Stimulated activated memory B cell treated with anti-CD40 and anti-IgM and Interleukin-4, amounts not matched to agents 10 μg/mL and 1 μg/mL and 100 μg/mL, for 72 hours (primary cell): ENCODE measurements around the gene HTATSF1.
A peak's percentile ranks its signal among the peaks of the same experiment; 100 is the strongest.

Experiments
- ATAC-seq: fragments of 150-1000 bp; cut with Tn5 transposase; 2 replicates; pipeline ENCODE4 v1.10.0; 2021
- H3K27ac Mint-ChIP-seq: one replicate; pipeline ENCODE4 v1.8.0; 2022; ENCODE audit warnings: mild to moderate bottlenecking, mixed read lengths
- H3K27me3 Mint-ChIP-seq: one replicate; pipeline ENCODE4 v1.8.0; 2022; ENCODE audit warnings: mixed read lengths
- H3K36me3 Mint-ChIP-seq: one replicate; pipeline ENCODE4 v1.8.0; 2022; ENCODE audit warnings: mixed read lengths
- H3K4me1 Mint-ChIP-seq: one replicate; pipeline ENCODE4 v1.8.0; 2022; ENCODE audit warnings: mixed read lengths
- H3K4me3 Mint-ChIP-seq: one replicate; pipeline ENCODE4 v1.8.0; 2022; ENCODE audit warnings: mild to moderate bottlenecking, moderate library complexity, mixed read lengths
- H3K9me3 Mint-ChIP-seq: one replicate; pipeline ENCODE4 v1.8.0; 2022; ENCODE audit warnings: mixed read lengths

Gene HTATSF1

DNA sequence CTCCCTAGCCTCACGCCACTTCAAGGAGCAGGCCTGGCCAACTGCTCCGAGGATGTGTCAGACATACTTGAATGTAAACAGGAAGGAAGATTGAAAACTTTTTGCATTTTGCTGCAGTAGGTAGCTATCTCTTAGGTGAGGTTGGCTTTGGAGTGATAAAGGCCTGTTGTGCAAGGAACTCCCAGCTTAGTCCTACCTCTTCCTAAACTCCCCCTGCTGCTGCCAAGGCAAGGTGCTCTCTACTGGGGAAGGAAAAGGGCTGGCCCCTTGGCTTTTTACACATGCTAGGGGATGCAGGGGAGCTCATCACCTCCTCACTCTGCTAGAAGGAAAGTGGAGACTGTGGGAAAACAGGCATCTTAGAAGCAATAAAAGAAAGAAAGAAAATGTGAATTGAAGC is 20.4 kb upstream of the HTATSF1 start:
- Mint-ChIP-seq H3K9me3 (peaks cover 2% of the 10 kb centered on the region), H3K27ac (no peak overlapping the region), H3K36me3 (no peaks in the 10 kb centered on the region), H3K4me3 (no peak overlapping the region), H3K27me3 (peaks cover 9% of the 10 kb centered on the region), H3K4me1 (no peaks in the 10 kb centered on the region)
- no peak for ATAC-seq

DNA sequence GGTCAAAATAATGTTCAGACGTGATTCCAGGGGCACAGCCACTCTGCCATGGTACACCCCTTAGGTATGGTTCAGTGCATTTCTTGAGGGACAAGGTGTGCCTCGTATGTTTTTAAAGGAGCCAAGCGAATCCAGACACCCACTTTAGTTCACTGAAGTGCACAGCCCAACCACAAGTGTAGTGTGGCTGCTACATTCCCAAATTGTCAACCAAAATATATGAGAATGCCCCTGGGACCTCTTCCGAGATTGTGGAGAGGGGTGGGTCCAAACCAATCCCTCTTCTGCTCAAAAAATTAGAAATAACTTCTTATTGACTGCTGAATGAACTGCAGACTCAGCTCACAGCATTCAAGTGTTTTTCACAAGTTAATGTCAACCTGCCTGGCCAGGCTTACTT is 17.0 kb upstream of the HTATSF1 start:
- Mint-ChIP-seq H3K4me3 (no peak overlapping the region), H3K27ac (no peak overlapping the region), H3K36me3 (no peaks in the 10 kb centered on the region), H3K4me1 (no peaks in the 10 kb centered on the region), H3K27me3 (peaks cover 9% of the 10 kb centered on the region), H3K9me3 (no peaks in the 10 kb centered on the region)
- no peak for ATAC-seq

DNA sequence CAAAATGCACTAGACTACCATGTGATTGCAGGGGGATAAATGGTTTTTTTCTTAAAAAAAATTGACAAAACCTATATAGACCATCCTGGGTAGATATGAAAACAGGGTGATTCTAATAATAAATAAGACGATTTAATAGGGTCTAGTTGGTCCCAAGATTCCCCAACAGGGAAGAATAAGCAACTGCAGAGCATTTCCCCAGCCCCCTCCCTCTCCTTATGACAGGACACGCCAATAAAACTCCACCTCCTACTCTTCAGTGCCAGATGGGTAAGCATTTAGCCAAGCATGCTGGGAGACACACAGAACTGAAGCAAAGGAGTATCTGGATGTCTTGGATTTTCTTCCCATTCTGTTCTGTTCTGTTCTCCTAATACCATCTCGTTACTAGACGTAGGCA is 9.7 kb upstream of the HTATSF1 start, which contains the start of gene BRS3:
BRS3 (plus strand) TSS at position 301 of the 400 bp plus-strand sequence. CDS start 168 bp downstream, outside the sequence.
- Mint-ChIP-seq H3K4me3 (no peak within 1 kb of the TSS), H3K27ac (no peak within 1 kb of the TSS), H3K36me3 (no peaks in the 10 kb centered on the region), H3K9me3 (no peaks in the 10 kb centered on the region), H3K27me3 (no peaks in the 10 kb centered on the region), H3K4me1 (no peaks in the 10 kb centered on the region)
- no peak for ATAC-seq

DNA sequence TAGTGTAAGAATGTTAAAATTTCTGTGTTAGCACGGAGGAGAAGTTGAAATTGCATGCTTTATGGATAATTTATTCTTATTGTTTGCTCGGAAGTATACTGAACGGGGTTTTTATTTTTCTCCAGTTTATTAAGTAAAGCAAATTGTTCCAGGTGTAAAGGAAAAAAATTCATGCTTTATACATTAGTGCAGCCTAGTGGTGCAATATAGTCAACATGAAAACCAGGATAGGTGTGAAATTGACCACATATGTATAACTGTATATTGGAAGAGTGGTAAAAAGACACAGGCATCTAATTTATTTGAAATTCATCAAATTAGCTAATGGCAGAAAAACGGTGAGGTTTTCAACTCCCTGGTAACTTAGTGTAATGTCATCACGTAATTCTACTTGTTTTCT is 8.7 kb upstream of the HTATSF1 start:
- no peaks in the 10 kb centered on the region for H3K27me3 Mint-ChIP-seq
- H3K36me3 Mint-ChIP-seq = no peaks in the 10 kb centered on the region
- no peak overlapping the region for H3K27ac Mint-ChIP-seq
- H3K4me3 Mint-ChIP-seq = no peak overlapping the region
- ATAC-seq = no peak
- H3K4me1 Mint-ChIP-seq = no peaks in the 10 kb centered on the region
- H3K9me3 Mint-ChIP-seq = no peaks in the 10 kb centered on the region

DNA sequence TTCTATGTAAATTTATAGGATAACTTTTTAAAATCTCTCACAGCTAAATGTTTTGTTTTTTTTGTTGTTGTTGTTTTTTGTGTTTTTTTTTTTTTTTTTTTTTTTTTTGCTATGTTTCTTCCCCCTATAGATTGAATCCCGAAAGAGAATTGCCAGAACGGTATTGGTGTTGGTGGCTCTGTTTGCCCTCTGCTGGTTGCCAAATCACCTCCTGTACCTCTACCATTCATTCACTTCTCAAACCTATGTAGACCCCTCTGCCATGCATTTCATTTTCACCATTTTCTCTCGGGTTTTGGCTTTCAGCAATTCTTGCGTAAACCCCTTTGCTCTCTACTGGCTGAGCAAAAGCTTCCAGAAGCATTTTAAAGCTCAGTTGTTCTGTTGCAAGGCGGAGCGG is 5.6 kb upstream of the HTATSF1 start:
- H3K4me3 Mint-ChIP-seq = no peak overlapping the region
- no peak for ATAC-seq
- no peak overlapping the region for H3K27ac Mint-ChIP-seq
- no peaks in the 10 kb centered on the region for H3K36me3 Mint-ChIP-seq
- no peaks in the 10 kb centered on the region for H3K9me3 Mint-ChIP-seq
- no peaks in the 10 kb centered on the region for H3K27me3 Mint-ChIP-seq
- no peaks in the 10 kb centered on the region for H3K4me1 Mint-ChIP-seq

DNA sequence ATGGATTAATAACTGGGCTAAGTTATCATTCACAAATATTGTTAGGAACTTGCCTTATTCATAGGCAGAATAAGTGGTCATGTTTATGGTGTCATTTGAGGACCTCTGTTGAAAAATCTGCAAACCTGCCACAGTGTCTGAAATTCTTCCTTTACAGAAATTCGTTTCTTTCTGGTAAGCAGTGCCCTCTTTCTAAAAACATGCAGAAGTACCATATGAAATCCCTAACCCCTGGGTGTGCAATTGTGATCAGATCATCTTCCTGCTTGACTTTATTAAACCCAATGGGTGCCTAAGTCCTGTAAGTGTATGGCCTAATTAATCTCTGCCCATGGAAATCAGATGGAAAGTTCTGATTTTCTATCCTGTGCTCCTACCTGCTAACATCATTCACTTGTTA is 4.4 kb upstream of the HTATSF1 start:
- H3K27me3 Mint-ChIP-seq = no peaks in the 10 kb centered on the region
- no peak for ATAC-seq
- H3K4me1 Mint-ChIP-seq = no peaks in the 10 kb centered on the region
- H3K36me3 Mint-ChIP-seq = no peaks in the 10 kb centered on the region
- no peaks in the 10 kb centered on the region for H3K9me3 Mint-ChIP-seq
- no peak overlapping the region for H3K27ac Mint-ChIP-seq
- H3K4me3 Mint-ChIP-seq = no peak overlapping the region

DNA sequence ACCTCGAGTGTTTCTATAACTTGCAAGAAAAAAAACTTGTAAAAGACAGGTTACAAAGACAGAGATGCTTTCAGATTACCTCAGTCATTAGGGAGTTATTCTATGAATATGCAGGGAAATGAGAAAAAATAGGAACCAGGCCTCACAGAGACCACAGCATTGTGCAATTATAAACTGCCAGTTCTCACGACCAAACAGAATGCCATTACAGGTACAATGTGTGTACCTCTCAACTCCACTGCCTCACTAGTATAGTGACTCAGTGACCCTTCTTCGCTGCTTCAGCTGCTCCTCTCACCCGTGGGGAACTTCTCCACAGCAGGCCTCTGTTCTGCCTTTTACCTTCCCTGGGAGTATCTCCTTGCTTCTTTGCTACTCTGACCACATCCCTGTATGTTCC is 2.3 kb upstream of the HTATSF1 start:
- ATAC-seq = no peak
- Mint-ChIP-seq H3K27ac (no peak overlapping the region), H3K36me3 (no peaks in the 10 kb centered on the region), H3K9me3 (no peaks in the 10 kb centered on the region), H3K27me3 (no peaks in the 10 kb centered on the region), H3K4me3 (no peak overlapping the region), H3K4me1 (peaks cover 6% of the 10 kb centered on the region)

DNA sequence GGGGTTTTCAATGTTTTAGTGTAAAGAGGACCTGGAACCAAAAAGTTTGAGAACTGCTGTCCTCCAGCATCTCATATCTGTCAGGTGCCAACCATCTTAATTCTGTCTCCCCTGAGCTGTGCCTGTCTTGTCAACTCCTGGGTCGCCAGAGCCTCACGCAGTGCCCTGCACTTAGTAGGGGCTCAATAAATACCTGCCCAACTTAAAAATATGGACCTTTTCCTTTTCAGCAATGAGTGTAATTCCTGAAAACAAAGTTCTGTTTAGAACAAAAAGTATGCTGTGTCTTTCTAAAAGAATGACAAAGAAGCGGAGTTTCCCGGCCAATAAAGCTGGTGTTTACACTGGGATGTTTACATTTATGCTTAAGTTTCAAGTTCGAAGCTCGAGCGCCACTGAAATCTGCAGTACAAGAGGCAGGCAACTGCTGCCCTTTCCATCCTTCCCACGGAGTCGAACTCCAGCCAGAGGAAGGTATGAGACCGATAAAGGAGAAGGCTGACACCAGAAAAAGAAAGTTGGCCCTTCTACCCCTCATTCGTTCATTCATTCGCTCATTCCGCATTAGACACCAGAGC is 1.1 kb upstream of the HTATSF1 start:
- peak overlapping the region; percentile 88 for H3K27ac Mint-ChIP-seq
- no peak for ATAC-seq

DNA sequence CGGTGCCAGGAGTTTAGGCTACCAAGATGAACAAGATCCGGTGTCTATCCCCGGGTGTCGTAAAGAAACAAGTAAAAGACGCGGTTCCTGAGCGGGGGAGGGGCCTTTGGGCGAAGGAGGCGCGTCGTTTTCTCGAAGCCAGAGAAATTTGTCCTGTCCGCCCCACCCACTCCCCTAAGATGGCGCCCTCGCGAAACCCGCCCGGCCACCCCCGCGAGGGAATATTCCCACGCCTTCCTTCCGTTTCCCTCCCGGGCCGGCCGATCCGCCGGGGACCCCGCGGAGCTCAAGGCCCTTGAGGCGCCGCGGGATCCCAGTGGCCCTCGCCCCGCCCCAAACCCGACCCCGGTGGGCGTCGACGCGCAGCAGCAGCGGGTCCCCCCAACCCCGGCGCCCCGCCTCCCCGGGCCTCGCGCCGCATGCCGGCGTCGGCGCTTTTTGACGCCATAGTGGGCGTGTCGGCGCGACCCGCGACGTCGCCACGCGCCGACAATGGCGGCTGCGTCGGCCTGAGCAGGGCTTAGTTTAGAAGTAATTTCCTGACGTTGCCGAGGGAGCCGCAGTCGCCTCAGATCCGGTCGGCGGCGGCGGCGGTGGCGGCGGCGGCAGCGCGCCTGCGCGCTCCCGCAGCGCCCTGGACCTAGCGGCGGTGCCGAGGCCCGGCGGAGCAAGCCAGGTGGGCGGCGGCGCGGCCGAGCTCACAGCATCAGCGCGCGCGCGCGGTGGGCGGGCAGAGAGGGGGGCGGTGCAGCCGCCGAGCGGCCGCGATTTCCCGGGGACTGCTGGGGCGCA is 432 bp upstream of the HTATSF1 start:
- H3K4me3 Mint-ChIP-seq = peak overlapping the region; percentile 88
- ATAC-seq = peak; percentile 93

More for the DNA sequence above, 1.1 kb upstream of the HTATSF1 start:
- peaks cover 6% of the 10 kb centered on the region for H3K4me1 Mint-ChIP-seq
- H3K36me3 Mint-ChIP-seq = peaks cover 1% of the 10 kb centered on the region
- H3K4me3 Mint-ChIP-seq = peak overlapping the region; percentile 88
- H3K27me3 Mint-ChIP-seq = no peaks in the 10 kb centered on the region
- H3K9me3 Mint-ChIP-seq = no peaks in the 10 kb centered on the region

DNA sequence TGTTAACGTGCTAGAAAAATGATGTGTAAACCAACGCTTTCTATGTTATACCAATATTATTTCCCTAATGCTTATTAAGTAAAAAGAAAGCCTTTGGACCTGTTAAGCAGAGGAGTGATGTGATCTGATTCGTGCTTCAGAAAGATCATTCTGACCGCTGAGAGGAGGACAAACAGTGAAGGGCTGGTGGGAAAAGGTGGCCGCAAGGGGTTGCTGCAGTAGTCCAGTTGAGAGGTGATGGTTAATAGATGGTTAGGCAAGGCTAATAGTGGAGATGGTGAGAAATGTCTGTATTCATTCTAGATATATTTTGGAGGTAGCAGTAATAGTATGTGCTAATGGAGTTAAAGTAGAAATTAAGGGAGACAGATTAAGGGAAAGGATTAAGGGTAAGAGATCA is 21.7 kb downstream of the HTATSF1 start:
- no peaks in the 10 kb centered on the region for H3K27me3 Mint-ChIP-seq
- no peak for ATAC-seq
- no peaks in the 10 kb centered on the region for H3K4me1 Mint-ChIP-seq
- H3K36me3 Mint-ChIP-seq = no peaks in the 10 kb centered on the region
- H3K9me3 Mint-ChIP-seq = no peaks in the 10 kb centered on the region
- no peak overlapping the region for H3K27ac Mint-ChIP-seq
- no peak overlapping the region for H3K4me3 Mint-ChIP-seq

More for the DNA sequence above, 432 bp upstream of the HTATSF1 start:
- Mint-ChIP-seq H3K27ac (peak overlapping the region; percentile 88), H3K27me3 (no peaks in the 10 kb centered on the region), H3K36me3 (peaks cover 6% of the 10 kb centered on the region), H3K9me3 (no peaks in the 10 kb centered on the region), H3K4me1 (peaks cover 6% of the 10 kb centered on the region)

DNA sequence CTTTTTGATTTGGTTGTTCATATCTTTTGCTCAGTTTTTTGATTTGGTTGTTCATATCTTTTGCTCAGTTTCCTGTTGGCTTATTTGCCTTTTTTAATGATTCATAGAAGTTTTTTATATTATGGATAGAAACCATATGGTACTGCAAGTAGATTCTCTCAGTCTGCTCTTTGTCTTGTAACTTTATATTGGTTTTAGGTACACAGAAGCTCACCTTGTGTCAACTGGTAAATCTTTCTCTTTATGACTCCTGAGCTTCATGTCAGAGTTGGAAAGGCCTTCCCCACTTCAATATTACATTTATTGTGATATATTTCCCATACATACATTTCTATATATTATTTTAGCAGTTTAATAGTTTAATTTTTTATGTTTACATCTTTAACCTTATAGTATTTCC is 26.4 kb downstream of the HTATSF1 start:
- ATAC-seq = no peak
- no peaks in the 10 kb centered on the region for H3K27me3 Mint-ChIP-seq
- H3K4me3 Mint-ChIP-seq = no peak overlapping the region
- H3K36me3 Mint-ChIP-seq = no peaks in the 10 kb centered on the region
- no peaks in the 10 kb centered on the region for H3K9me3 Mint-ChIP-seq
- no peak overlapping the region for H3K27ac Mint-ChIP-seq
- no peaks in the 10 kb centered on the region for H3K4me1 Mint-ChIP-seq

DNA sequence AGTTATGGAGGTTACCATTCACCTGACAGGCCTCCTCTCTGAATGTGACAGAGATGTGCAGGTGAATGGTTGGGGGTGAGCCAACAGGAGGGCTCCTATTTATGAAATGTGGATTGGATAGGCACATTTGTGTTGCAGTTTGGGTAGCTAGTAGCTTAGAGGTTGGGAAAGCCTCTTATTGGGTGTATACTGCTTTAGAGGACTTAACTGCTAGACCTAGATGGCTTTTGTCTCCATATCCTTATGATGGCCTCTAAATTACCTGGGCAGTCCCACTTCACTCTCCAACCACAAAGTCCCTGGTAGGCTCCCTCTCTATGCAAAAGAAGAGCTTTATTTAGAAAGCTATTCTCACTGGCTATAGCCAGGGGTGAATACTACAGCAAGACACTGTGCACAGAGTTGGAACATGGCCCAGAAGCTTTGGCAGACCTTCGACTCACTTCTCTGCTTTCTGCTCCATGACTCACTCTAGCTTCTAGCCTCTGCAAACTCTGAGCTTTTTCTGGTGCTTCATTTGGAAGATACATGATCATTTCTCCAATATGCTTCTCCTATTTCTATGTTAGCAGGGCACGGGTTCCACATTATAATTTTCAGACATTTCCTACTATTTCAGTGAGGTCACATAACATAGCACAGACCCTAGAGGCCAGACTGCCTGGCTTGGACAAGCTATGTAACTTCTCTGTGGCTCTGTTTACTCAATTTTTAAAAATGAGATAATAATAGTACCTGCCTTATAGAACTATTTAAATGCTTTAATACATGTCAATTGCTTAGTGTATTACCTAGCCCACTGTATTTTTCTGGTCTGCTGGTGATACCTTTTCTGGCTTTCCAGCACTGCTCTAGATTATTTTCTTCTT is 28.6 kb downstream of the HTATSF1 start:
- H3K36me3 Mint-ChIP-seq = no peaks in the 10 kb centered on the region
- H3K4me3 Mint-ChIP-seq = no peak overlapping the region
- H3K27me3 Mint-ChIP-seq = no peaks in the 10 kb centered on the region
- no peak for ATAC-seq
- H3K4me1 Mint-ChIP-seq = no peaks in the 10 kb centered on the region
- H3K9me3 Mint-ChIP-seq = no peaks in the 10 kb centered on the region
- no peak overlapping the region for H3K27ac Mint-ChIP-seq

DNA sequence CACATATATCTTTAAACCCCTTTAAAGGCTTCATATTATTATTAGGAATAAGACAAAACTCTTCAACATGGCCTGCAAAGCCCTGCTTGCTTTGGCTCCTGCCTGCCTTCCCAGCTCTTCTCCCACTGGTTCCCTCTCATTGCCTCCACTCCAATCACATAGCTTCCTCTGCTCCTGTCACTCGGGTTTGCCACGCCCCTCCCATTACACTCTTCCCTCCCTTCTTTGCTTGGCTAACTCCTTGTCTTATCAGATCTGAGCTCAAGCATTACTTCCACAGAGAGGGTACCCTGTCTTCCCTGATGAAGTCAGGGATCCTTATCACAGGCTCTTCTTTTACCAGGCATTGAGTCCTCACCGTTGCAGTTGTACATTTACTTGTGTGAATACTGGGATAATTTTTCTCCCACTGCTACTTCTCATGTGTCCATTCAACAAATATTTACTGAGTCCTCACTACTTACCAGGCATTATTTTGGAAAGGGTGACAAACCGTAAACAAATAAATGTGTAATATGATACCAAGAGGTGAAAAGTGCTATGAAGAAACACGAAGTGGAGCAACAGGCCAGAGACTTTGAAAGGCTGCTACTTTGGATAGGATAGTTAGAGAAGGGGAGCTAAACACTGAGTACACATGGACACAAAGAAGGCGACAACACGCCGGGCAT is 31.4 kb downstream of the HTATSF1 start:
- H3K27me3 Mint-ChIP-seq = no peaks in the 10 kb centered on the region
- H3K27ac Mint-ChIP-seq = no peak overlapping the region
- H3K9me3 Mint-ChIP-seq = no peaks in the 10 kb centered on the region
- no peaks in the 10 kb centered on the region for H3K36me3 Mint-ChIP-seq
- no peaks in the 10 kb centered on the region for H3K4me1 Mint-ChIP-seq
- no peak for ATAC-seq
- no peak overlapping the region for H3K4me3 Mint-ChIP-seq

DNA sequence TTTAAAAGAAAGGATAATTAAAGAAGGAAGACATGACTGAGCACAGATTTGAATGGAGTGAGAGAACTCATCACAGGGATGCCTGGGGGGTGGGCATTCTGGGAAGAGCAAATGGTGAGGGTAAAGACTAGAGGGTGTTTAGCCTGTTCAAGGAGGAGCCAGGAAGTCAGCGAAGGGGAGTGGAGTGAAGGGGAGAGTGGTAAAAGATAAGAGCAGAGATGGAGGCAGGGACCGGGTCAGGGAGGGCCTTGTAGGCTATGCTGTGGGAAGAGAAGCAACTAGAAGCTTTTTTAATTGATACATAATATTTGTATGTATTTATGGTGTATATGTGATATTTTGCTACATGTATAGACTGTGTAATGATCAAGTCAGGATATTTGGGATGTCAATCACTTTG is 32.4 kb downstream of the HTATSF1 start:
- no peak overlapping the region for H3K4me3 Mint-ChIP-seq
- H3K4me1 Mint-ChIP-seq = no peaks in the 10 kb centered on the region
- H3K27ac Mint-ChIP-seq = no peak overlapping the region

DNA sequence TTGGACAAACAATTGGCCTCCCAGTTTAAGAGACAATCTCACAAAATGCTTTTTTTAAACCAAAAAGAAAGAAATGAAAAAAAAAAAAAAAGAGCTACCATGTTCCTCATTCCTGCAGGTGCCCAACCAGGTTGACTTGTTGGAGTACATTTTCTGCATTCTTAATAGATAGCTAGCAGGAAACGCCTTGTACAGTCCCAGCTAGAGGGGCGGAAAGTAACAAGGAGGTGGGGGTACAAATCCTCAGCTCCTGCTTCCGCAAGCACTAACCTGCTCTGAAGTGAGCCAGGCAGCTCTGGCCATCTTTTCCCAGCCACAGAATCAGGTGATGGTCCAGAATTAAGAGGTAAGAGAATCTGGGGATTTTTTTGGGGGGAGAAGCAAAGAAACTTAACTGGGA is 34.6 kb downstream of the HTATSF1 start, which contains the start of gene VGLL1:
VGLL1 (plus strand) TSS at position 265 of the 400 bp plus-strand sequence. CDS start 3,806 bp downstream, outside the sequence.
- ATAC-seq = no peak
- Mint-ChIP-seq H3K4me1 (no peaks in the 10 kb centered on the region), H3K9me3 (no peaks in the 10 kb centered on the region), H3K36me3 (no peaks in the 10 kb centered on the region), H3K27ac (no peak within 1 kb of the TSS), H3K27me3 (no peaks in the 10 kb centered on the region), H3K4me3 (no peak within 1 kb of the TSS)

More for the DNA sequence above, 32.4 kb downstream of the HTATSF1 start:
- Mint-ChIP-seq H3K36me3 (no peaks in the 10 kb centered on the region), H3K9me3 (no peaks in the 10 kb centered on the region), H3K27me3 (no peaks in the 10 kb centered on the region)
- no peak for ATAC-seq
